ENCODE results near the gene H1-8.
"Not testable (repeated sequence)": the region's sequence is repeated elsewhere in the genome, so short reads cannot be mapped to it uniquely, and the experiment has no call there.

H1-8 gene, protein sequence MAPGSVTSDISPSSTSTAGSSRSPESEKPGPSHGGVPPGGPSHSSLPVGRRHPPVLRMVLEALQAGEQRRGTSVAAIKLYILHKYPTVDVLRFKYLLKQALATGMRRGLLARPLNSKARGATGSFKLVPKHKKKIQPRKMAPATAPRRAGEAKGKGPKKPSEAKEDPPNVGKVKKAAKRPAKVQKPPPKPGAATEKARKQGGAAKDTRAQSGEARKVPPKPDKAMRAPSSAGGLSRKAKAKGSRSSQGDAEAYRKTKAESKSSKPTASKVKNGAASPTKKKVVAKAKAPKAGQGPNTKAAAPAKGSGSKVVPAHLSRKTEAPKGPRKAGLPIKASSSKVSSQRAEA

GRCh38 chr3:129543156-129543790 lies at the start of gene H1-8:
TSS of gene H1-8 (plus strand) at chr3:129543175. CDS start at chr3:129543219, 44 bp downstream.
- no peak for DNase-seq

DNA sequence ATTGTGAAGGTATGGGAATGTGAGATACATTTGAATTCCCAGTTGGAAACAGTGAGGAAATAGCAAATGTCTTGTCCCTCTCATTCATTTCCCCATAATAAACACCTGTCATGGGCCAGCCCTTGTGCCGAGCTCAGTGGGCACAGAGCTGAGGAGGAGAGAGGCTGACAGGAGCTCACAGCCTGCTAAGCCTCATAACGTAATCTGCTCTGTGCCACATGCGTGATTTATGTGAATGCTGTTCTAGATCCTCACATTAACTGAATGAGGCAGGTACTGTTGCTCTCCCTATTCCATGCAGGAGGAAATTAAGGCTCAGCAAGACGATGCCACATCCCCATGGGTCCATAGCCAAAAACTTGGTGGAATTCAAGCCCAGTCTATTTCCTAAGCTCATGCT lies 49.8 kb upstream of the H1-8 start:
- no peak for DNase-seq

GRCh38 chr3:129494499-129494898 lies 48.5 kb upstream of the H1-8 start:
- not testable (repeated sequence) for DNase-seq

DNA sequence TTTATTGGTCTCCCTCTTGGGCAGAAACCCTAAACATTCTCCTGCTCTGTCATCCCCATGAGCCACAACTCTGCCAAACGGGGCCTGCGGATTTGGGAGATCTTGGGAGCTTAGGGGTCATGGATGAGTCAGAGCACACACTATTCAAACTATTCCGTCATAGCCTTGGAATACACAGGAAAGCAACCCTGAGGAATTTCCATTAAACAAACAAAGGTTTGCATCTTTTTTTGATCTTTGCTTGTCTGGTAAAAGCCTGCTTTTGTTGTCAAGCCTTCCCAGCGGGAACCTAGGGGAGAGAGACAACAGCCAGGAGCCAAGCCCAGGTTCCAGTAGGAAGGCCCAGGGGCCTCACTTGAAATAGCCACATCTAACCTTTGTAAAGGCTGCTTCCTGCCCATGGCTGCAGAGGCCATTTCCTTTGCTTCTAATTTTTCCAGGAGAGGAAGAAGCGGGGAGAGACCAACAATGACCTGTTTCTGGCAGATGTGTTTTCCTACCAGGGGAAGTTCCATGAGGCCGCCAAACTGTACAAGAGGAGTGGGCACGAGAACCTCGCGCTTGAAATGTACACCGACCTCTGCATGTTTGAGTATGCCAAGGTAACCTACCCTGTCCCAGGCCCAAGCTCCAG lies 47.9 kb upstream of the H1-8 start:
- not testable (repeated sequence) for DNase-seq

GRCh38 chr3:129497876-129498275 lies 45.1 kb upstream of the H1-8 start:
- DNase-seq: not testable (repeated sequence)

DNA sequence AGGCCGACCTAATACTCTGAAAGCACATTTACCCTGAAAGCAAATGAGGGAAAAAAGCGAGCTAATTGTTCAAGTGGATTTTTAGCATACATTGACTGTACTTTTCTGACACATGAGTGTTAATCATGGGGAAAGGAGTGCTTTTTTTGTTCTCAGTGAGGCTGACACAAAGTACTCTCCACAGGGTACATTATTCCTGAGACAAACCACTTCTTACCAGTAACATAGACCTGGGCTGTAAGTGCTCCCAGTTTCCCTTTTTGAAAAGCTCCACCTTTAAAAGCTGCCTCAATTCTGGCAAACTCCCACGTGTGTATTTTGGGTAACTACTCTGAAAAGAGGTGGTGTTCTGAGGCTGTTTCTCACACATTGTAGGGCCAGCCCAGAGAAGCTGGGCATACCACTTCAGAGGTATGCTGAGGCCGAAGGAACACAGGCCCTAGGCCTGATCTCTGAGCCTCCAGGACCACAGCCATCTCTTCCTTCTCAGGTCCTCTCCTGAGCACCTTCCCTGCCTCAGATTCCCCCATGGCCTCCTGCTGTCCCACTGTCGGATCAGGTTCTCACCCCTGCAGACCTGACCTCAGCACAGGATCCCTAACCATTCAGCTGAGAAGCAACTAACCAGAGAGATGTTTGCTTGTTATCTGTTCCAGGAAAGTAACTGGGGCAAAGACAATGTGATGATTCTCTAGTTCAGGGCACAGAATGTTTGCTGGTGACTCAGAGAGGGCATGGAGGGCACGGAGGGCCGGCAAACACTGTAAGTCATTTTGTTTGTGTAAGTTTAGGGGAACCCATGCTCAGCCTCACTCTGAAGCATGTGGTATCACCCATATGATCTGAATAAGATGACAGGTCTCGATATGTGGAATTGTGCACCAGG lies 44.1 kb upstream of the H1-8 start:
- DNase-seq: not testable (repeated sequence)

DNA sequence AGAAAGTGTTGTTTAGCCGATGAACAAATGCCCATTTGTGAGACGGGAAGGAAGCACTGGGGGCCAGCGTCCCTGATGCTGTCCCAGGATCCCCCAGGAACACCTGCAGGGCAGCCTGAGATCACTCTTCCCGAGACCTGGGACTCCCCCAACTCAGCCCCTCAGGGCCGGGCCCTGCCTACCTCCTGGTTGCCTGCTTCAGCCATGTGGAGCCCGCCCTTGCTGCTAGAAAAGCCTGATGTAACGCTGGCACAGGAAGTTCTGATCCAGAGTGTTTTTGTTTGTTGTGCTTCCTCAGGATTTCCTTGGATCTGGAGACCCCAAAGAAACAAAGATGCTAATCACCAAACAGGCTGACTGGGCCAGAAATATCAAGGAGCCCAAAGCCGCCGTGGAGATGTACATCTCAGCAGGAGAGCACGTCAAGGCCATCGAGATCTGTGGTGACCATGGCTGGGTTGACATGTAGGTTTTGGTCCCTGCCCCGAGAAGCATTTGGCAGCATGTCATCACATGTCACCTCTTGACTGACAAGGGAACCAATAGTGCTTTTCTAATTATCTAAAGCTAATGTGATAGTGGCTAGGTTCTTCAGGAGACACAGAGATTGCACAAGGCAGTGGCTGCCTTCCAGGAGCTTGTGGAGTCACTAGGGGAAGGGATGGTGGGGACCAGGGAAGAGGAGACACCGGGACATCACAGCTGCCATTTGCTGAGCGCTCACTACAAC lies 43.2 kb upstream of the H1-8 start:
- not testable (repeated sequence) for DNase-seq

DNA sequence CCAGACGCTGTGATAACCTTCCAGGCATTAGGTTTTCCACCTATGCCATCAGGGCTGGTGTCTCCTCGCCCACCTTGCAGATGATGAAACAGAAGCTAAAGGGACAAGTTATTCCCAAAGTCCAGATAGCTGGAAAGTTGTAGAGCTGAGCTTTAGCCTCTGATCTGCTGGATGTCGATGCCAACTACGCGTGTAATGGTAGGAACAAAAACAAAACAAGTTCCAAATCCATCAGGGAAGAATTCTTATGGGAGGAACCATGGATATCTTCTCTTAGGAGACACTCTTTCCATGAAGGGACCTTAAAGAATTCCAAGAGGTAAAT lies 42.7 kb upstream of the H1-8 start:
- no peak for DNase-seq

DNA sequence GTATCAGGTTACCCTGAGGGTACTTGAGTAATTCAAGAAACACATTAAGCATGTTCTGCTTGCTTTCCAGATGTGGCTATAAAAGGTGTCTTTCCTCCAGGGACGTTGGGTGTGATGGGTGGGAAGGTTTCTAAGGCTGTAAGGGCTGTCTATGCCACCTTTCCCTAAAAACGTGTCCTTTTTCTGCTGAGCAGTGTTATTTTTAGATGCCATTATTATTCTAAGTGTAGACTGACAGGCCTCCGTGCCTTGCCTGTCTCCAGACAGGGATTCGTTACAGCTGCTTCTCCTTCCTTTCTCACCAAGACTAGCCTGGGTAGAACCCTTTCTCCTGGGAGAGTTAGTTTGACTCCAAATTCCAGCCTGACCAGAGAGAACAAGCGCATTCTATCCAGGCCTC lies 41.3 kb upstream of the H1-8 start:
- DNase-seq: no peak

DNA sequence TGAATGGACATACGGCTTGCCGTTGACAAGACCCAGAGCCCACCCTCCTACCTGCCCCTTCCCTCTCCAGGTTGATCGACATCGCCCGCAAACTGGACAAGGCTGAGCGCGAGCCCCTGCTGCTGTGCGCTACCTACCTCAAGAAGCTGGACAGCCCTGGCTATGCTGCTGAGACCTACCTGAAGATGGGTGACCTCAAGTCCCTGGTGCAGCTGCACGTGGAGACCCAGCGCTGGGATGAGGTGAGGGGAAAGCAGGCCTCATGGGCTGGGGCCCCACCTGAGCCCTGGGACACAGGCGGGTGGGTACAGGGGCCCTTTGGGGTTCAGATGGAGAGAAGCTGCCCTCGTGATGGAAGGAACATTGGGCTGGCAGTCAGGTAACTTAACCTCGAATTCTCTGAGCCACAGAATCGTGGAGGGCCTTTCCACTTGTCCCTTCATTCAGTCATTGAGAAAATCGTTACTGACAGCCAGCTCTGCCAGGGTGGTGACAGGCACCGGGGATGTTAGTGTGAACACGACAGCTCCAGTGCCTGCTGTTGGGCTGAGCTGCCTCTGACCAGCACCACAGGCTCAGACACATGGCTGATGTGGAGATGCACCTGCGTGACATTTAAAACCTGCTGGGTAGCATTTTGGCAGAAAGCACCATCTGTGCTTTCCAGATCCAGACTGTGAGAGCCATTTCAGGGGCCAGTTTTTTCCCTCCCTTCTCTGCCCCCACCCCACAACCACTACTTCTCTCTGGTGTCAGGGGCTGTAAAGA lies 40.1 kb upstream of the H1-8 start:
- no peak for DNase-seq

GRCh38 chr3:129503471-129504291 lies 39.3 kb upstream of the H1-8 start:
- no peak for DNase-seq

- DNase-seq: no peak
These were observed 38.4 kb upstream of the H1-8 start for GRCh38 chr3:129504471-129505100.

DNA sequence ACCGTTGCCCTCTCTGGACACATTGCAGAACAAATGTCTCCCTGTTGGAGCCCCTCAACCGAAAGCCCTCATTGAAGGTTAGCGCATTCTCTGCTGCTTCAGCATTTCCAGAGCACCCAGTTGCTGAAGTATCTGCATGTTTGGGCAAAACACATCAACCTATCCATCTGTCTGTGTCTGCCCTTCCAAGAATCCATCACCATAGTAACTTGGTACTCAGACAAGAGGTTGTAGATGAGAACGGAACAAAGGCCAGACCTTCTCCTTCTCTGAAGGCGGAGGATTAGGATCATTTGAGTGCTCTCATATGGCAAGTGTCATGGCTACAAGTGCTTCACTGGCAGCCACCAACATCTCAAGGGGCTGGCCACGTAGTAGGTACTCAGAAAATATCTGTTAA lies 37.6 kb upstream of the H1-8 start:
- DNase-seq: peak; percentile 60 to 85

DNA sequence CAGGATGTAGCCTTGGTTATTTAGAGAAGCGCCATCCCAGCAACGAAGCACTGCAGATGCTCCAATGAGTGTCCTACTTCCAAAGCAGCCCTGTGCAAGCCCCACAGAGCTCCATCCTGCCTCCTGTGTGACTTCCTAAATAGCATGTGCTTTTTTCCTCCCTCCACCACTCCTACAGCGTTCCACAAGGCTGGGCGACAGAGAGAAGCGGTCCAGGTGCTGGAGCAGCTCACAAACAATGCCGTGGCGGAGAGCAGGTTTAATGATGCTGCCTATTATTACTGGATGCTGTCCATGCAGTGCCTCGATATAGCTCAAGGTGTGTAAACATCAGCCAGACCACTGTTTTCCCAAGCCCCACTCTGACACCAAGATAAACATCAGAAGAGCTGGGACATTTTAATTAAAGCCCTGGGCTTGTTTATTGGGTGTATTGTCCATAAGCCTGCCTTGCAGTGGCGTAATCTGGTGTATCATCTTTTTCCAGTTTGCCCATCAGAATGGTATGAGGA lies 36.7 kb upstream of the H1-8 start:
- DNase-seq: no peak

- peak; percentile 55 to 71 for DNase-seq
These were observed 35.7 kb upstream of the H1-8 start for GRCh38 chr3:129507181-129507831.

DNA sequence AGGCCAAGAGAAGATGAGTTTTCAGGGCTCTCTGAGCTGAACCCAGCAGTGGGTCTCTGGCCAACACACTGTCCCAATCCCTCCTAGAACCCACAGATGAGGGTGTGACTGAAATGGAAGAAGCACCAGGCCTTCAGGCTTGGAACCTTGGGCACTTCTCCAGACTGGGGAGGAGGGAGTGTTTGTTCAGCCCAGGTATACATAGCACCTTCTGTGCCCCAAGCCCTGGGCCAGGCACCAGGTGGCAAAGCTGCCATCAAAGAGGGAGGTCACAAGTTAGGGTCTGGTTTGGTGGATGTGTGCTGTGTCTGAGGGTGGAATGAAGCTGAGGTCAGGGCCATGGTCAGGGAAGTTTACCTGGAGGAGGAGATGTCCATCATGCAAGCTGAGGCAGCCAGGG lies 30.4 kb upstream of the H1-8 start:
- DNase-seq: no peak

DNA sequence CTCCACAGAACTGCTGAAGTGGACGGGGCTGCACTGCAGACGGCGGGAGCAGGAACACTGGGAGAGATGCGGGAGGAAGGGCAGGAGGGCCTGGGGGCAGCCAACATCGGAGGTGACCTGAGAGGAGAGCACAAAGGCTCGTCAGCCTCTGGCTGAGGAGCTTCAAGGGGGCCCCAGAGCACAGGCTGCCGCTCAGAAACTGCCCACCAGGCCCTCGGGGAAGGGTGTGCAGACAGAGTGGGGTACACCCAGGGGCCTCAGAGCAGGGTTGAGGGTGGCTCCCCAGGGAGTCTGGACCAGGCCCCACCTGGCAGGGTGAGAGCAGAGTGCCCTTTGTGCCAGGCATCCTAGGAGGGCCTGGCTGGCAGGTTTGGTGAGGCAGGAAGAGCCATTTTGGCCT lies 29.3 kb upstream of the H1-8 start:
- no peak for DNase-seq

DNA sequence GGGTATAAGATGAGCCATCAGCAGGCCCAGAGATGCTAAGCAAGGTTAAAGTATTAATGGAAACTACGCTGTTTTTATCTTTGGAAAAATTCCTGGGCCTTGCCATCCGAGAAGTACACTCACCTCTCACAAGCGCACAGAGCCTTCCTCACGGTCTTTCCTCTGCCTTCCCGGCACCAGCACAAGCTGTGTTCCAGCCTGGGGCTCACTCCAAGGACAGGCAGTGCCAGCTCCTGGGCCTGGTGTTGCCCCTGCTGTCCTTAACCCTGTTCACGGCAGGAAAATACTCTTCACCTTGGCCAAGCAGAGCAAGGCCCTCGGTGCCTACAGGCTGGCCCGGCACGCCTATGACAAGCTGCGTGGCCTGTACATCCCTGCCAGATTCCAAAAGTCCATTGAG lies 28.9 kb upstream of the H1-8 start:
- no peak for DNase-seq

GRCh38 chr3:129514563-129514962 lies 28.4 kb upstream of the H1-8 start:
- DNase-seq: no peak

All from NCI-H446 (cell line).